ENCODE data around the gene CLSTN2. TPM values are rescaled to one million over a fixed set of nuclear protein-coding genes. Genes with fewer than 3 reads are reported as not detected.

Gene CLSTN2
- total RNA-seq, 1 experiment from 2014 or later: not detected

DNA sequence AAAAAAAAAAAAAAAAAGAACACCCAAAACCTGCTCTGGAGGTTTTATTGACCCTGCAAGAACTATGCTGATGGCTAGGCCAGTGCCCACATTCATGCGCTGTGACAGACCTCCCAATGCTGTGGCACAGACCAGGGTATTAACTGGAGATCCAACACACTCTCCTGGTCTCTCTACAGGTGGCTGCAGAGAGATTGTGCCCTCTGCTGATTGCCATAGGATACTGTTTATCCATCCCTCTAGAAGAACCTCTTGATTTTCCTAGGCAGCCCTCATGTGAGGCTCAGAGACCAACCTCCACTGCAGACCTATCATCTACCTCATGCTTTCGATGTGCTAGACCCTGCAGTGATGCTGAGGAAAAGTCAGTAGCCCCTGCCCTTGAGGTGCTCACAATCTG lies 617.4 kb downstream of the CLSTN2 start:
- H2AFZ ChIP-seq (ENCODE audit: low read length): no peak overlapping the region
- H3K36me3 ChIP-seq (ENCODE audit: insufficient read depth, low read length): no peaks in the 10 kb centered on the region

DNA sequence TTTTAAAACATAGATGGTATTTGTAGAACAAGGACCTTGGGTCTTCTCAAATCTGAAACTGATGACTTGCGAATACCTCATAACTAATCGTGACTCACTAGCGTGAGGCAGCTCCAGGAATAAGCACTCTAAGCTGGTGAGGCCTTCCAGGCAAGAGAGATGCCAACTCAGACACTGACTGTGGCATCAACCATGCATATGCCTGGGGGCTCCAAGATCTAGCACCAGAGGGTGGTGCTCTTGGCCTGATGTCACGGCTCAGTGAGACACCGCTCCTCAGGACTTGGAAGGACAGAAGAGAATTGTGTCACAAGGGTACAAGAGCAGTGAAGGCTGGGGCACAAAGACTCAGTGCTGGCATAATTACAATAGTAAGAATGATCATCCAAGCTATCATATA lies 617.9 kb downstream of the CLSTN2 start:
- no peak overlapping the region for H2AFZ ChIP-seq (ENCODE audit: low read length)
- H3K9me2 ChIP-seq (replicated peaks; ENCODE audit: insufficient read depth, low read length): no peaks in the 10 kb centered on the region
- H3K79me2 ChIP-seq (ENCODE audit: low read length): no peaks in the 10 kb centered on the region

More for the DNA sequence above, 617.4 kb downstream of the CLSTN2 start:
- Histone ChIP-seq H3K4me3 (ENCODE audit: low read length) (no peak overlapping the region), H3K4me1 (ENCODE audit: low read length) (peaks cover 5% of the 10 kb centered on the region), H3K9me3 (ENCODE audit: low read length) (no peaks in the 10 kb centered on the region), H4K20me1 (ENCODE audit: insufficient read depth, low read depth, low read length) (no peaks in the 10 kb centered on the region), H3K4me2 (ENCODE audit: low read depth, low read length, poor library complexity, severe bottlenecking) (no peak overlapping the region), H3K27me3 (ENCODE audit: low read length) (no peaks in the 10 kb centered on the region), H3K9ac (ENCODE audit: low read length) (no peak overlapping the region), H3K79me2 (ENCODE audit: low read length) (no peaks in the 10 kb centered on the region), H3K9me2 (replicated peaks; ENCODE audit: insufficient read depth, low read length) (no peaks in the 10 kb centered on the region), H3K27ac (ENCODE audit: low read length) (no peak overlapping the region)
- no peak for DNase-seq

DNA sequence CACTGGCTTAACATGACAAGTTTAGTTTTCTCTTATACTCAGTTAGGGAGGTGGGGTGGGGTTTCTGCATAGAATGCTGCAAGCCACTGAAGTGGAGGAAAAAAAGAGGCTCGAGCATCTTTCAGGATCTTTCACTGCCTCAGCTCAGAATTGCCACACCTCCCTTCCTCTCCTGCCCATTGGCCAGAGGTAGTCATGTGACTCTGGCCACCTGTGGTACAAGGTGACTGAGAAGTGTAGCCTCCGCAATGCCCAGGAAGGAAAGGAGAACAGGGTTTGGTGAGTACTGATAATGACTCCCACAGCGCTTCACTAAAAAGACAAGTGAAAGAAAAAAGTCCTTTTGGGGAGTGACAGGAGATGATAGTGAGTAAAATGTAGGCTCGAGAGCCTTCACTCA lies 618.6 kb downstream of the CLSTN2 start:
- Histone ChIP-seq H3K79me2 (ENCODE audit: low read length) (no peaks in the 10 kb centered on the region), H2AFZ (ENCODE audit: low read length) (no peak overlapping the region), H3K9me2 (replicated peaks; ENCODE audit: insufficient read depth, low read length) (no peaks in the 10 kb centered on the region), H3K27me3 (ENCODE audit: low read length) (no peaks in the 10 kb centered on the region), H3K4me3 (ENCODE audit: low read length) (no peak overlapping the region), H3K9me3 (ENCODE audit: low read length) (no peaks in the 10 kb centered on the region), H3K36me3 (ENCODE audit: insufficient read depth, low read length) (no peaks in the 10 kb centered on the region), H3K9ac (ENCODE audit: low read length) (no peak overlapping the region), H3K4me2 (ENCODE audit: low read depth, low read length, poor library complexity, severe bottlenecking) (no peak overlapping the region), H3K4me1 (ENCODE audit: low read length) (no peaks in the 10 kb centered on the region), H3K27ac (ENCODE audit: low read length) (no peak overlapping the region), H4K20me1 (ENCODE audit: insufficient read depth, low read depth, low read length) (no peaks in the 10 kb centered on the region)
- no peak for DNase-seq

More for the DNA sequence above, 617.9 kb downstream of the CLSTN2 start:
- Histone ChIP-seq H3K9ac (ENCODE audit: low read length) (no peak overlapping the region), H4K20me1 (ENCODE audit: insufficient read depth, low read depth, low read length) (no peaks in the 10 kb centered on the region), H3K9me3 (ENCODE audit: low read length) (no peaks in the 10 kb centered on the region), H3K27ac (ENCODE audit: low read length) (no peak overlapping the region), H3K4me1 (ENCODE audit: low read length) (no peaks in the 10 kb centered on the region; the same call in 1 of the 2 replicates), H3K4me3 (ENCODE audit: low read length) (no peak overlapping the region), H3K27me3 (ENCODE audit: low read length) (no peaks in the 10 kb centered on the region), H3K4me2 (ENCODE audit: low read depth, low read length, poor library complexity, severe bottlenecking) (no peak overlapping the region), H3K36me3 (ENCODE audit: insufficient read depth, low read length) (no peaks in the 10 kb centered on the region)
- DNase-seq: no peak

DNA sequence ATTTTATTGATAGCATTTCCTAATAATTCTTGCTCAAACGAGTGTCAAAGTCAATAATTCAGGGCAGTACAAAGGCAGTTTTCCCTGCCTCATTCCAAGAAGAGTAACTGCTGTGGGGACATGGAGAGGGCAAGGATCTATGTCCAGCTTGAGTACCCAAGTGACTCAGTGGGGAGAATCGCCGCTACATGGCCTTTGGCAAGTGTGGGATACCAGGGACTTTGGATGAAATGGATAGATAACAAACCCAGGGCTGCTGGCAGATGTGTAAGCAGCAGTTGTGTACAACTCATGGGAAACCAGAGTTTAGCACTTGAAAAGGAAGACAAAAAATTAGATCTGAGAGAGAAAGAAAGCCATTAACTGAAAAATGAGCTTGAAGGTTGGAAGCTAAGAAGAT lies 620.7 kb downstream of the CLSTN2 start:
- H4K20me1 ChIP-seq (ENCODE audit: insufficient read depth, low read depth, low read length): no peaks in the 10 kb centered on the region
- no peak overlapping the region for H3K4me2 ChIP-seq (ENCODE audit: low read depth, low read length, poor library complexity, severe bottlenecking)
- H3K9me2 ChIP-seq (replicated peaks; ENCODE audit: insufficient read depth, low read length): no peaks in the 10 kb centered on the region
- no peak overlapping the region for H3K27ac ChIP-seq (ENCODE audit: low read length)
- peaks cover 5% of the 10 kb centered on the region for H3K4me1 ChIP-seq (ENCODE audit: low read length)
- no peak overlapping the region for H2AFZ ChIP-seq (ENCODE audit: low read length)
- no peaks in the 10 kb centered on the region for H3K36me3 ChIP-seq (ENCODE audit: insufficient read depth, low read length)
- H3K9me3 ChIP-seq (ENCODE audit: low read length): no peaks in the 10 kb centered on the region
- no peaks in the 10 kb centered on the region for H3K27me3 ChIP-seq (ENCODE audit: low read length)
- no peak for DNase-seq
- H3K79me2 ChIP-seq (ENCODE audit: low read length): no peaks in the 10 kb centered on the region
- no peak overlapping the region for H3K4me3 ChIP-seq (ENCODE audit: low read length)
- no peak overlapping the region for H3K9ac ChIP-seq (ENCODE audit: low read length)

DNA sequence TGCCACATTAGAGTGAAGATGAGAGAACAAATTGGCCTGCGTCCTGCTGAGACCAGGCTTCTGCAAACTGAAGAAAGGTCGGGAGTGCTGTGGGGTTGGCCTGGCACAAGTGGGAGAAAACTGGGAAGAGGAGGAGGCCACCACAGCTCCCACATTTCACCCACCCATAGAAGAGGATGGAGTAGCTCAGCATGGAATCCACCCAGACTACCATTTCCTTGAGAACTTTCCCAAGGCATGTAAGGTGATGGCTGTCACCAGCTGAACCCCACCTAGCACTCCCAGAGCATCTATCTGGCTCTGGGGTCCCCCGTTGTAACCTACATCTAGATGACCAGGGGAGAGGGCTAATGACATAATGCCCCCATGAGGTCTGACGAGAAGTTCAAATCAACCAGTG lies 622.5 kb downstream of the CLSTN2 start:
- no peaks in the 10 kb centered on the region for H3K9me2 ChIP-seq (replicated peaks; ENCODE audit: insufficient read depth, low read length)
- H3K36me3 ChIP-seq (ENCODE audit: insufficient read depth, low read length): no peaks in the 10 kb centered on the region
- H3K79me2 ChIP-seq (ENCODE audit: low read length): no peaks in the 10 kb centered on the region
- no peak for DNase-seq
- no peaks in the 10 kb centered on the region for H3K9me3 ChIP-seq (ENCODE audit: low read length)
- H3K4me3 ChIP-seq (ENCODE audit: low read length): no peak overlapping the region
- H4K20me1 ChIP-seq (ENCODE audit: insufficient read depth, low read depth, low read length): no peaks in the 10 kb centered on the region
- no peak overlapping the region for H3K4me2 ChIP-seq (ENCODE audit: low read depth, low read length, poor library complexity, severe bottlenecking)
- peaks cover 5% of the 10 kb centered on the region for H3K4me1 ChIP-seq (ENCODE audit: low read length)
- no peak overlapping the region for H2AFZ ChIP-seq (ENCODE audit: low read length)
- H3K27ac ChIP-seq (ENCODE audit: low read length): no peak overlapping the region
- no peaks in the 10 kb centered on the region for H3K27me3 ChIP-seq (ENCODE audit: low read length)
- no peak overlapping the region for H3K9ac ChIP-seq (ENCODE audit: low read length)

DNA sequence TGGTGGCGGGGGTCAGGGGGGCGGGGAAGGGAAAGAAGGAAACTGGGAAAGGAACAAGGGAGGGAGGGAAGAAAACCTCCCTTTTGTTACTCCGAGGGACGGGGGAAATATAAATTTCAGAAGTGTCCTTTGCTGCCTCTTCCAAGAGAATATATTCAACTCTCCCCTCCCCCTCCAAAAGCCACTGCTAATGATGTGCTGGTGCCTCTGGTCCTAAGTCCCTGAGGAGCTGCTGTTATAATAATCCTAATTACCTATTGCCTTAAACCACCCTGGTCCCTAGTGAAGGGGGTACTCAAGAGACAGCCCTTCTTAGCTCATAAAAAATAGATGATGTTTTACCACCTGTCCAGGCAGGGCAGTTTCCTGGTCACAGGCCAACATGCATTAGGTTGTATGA lies 624.6 kb downstream of the CLSTN2 start:
- no peak overlapping the region for H2AFZ ChIP-seq (ENCODE audit: low read length)
- no peak for DNase-seq
- no peak overlapping the region for H3K27ac ChIP-seq (ENCODE audit: low read length)
- H3K9me2 ChIP-seq (replicated peaks; ENCODE audit: insufficient read depth, low read length): no peaks in the 10 kb centered on the region
- no peaks in the 10 kb centered on the region for H3K79me2 ChIP-seq (ENCODE audit: low read length)
- H3K4me3 ChIP-seq (ENCODE audit: low read length): no peak overlapping the region
- H3K9me3 ChIP-seq (ENCODE audit: low read length): no peaks in the 10 kb centered on the region
- no peak overlapping the region for H3K4me2 ChIP-seq (ENCODE audit: low read depth, low read length, poor library complexity, severe bottlenecking)
- no peaks in the 10 kb centered on the region for H3K27me3 ChIP-seq (ENCODE audit: low read length)
- no peaks in the 10 kb centered on the region for H3K36me3 ChIP-seq (ENCODE audit: insufficient read depth, low read length)
- H4K20me1 ChIP-seq (ENCODE audit: insufficient read depth, low read depth, low read length): no peaks in the 10 kb centered on the region
- no peak overlapping the region for H3K9ac ChIP-seq (ENCODE audit: low read length)
- H3K4me1 ChIP-seq (ENCODE audit: low read length): peaks cover 5% of the 10 kb centered on the region

DNA sequence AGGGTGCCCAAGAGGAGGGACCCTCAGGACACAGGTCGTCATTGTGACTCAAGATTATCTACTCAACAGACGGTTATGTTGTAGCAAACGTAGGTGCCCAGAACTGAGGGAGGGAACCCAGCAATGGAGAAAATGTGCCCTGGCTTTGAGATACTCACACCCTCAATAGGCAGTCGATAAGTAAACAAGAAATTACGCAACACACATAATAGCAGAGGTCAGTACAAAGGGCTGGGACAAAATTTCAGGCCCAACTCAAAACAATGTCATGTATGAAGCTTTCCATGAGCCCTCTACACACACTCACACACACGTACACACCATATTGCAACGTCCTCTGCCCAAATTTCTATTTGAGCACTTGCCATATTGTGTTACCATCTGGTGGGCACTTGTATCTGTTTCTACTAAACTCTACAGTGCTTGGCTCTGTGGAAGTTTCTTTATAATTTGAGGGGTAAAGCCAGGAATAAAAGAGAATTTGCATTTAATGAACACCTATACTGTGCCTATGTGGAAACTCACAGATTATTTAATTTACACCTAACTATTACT lies 628.3 kb downstream of the CLSTN2 start:
- H3K9me2 ChIP-seq (replicated peaks; ENCODE audit: insufficient read depth, low read length): no peaks in the 10 kb centered on the region
- no peaks in the 10 kb centered on the region for H3K36me3 ChIP-seq (ENCODE audit: insufficient read depth, low read length)
- H3K79me2 ChIP-seq (ENCODE audit: low read length): no peaks in the 10 kb centered on the region
- H3K9me3 ChIP-seq (ENCODE audit: low read length): no peaks in the 10 kb centered on the region
- no peak overlapping the region for H2AFZ ChIP-seq (ENCODE audit: low read length)
- no peak overlapping the region for H3K27ac ChIP-seq (ENCODE audit: low read length)
- H3K4me3 ChIP-seq (ENCODE audit: low read length): no peak overlapping the region
- peaks cover 5% of the 10 kb centered on the region for H3K4me1 ChIP-seq (ENCODE audit: low read length)
- no peaks in the 10 kb centered on the region for H4K20me1 ChIP-seq (ENCODE audit: insufficient read depth, low read depth, low read length)
- no peak overlapping the region for H3K4me2 ChIP-seq (ENCODE audit: low read depth, low read length, poor library complexity, severe bottlenecking)
- H3K9ac ChIP-seq (ENCODE audit: low read length): no peak overlapping the region
- no peaks in the 10 kb centered on the region for H3K27me3 ChIP-seq (ENCODE audit: low read length)
- DNase-seq: no peak

DNA sequence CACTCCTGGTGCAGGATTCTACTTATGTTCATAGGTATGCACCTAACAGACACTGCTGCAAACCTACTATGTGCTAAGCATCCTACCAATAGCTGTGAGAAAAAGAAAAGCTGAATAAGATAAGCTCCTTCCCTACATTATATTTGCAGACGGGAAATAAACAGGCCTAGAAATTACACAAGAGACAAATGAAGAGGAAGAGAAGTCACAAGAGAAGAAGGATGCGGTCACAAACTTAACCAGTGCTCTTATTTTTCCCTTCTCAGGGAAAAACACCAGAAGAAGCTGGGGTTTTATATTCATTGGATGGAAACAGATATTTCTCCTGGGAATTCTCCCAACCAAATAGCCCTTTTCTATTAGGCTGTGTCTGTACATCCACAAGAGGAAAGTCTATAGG lies 633.1 kb downstream of the CLSTN2 start:
- no peak for DNase-seq
- Histone ChIP-seq H3K27me3 (ENCODE audit: low read length) (no peaks in the 10 kb centered on the region), H3K27ac (ENCODE audit: low read length) (no peak overlapping the region), H3K79me2 (ENCODE audit: low read length) (no peaks in the 10 kb centered on the region), H3K4me2 (ENCODE audit: low read depth, low read length, poor library complexity, severe bottlenecking) (no peak overlapping the region), H3K9me2 (replicated peaks; ENCODE audit: insufficient read depth, low read length) (no peaks in the 10 kb centered on the region), H3K4me3 (ENCODE audit: low read length) (no peak overlapping the region), H3K36me3 (ENCODE audit: insufficient read depth, low read length) (no peaks in the 10 kb centered on the region), H4K20me1 (ENCODE audit: insufficient read depth, low read depth, low read length) (no peaks in the 10 kb centered on the region), H3K9ac (ENCODE audit: low read length) (no peak overlapping the region), H3K4me1 (ENCODE audit: low read length) (peaks cover 30% of the 10 kb centered on the region), H3K9me3 (ENCODE audit: low read length) (no peaks in the 10 kb centered on the region), H2AFZ (ENCODE audit: low read length) (no peak overlapping the region)
